ENCODE results near the gene COLEC12.

COLEC12 gene

GRCh38 chr18:267688-268552, 232.6 kb downstream of the COLEC12 start, which contains the start of gene THOC1:
TSS of gene THOC1 (minus strand) at chr18:268047. CDS start at chr18:268019, 28 bp downstream.
- peak; percentile 83 for DNase-seq

DNA sequence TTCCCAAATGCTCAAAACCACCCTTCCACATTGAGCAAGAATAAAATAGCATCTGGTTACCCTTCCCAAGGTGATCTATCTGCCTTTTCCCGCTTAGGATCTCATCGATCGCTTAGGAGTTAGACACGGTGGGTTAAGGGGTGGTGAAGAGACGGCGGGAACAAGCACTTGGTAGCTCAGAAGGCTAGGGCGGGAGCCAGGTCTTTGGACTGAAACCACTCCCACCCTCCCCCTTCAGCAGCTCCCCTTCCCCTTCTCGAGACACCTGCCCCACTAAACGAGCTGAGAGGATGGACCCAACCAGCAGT, 233.2 kb downstream of the COLEC12 start:
- DNase-seq = peak; percentile 44
